Right renal cortex interstitium (tissue), 3 donors: ENCODE measurements around the gene CSMD2. TPM values are rescaled to one million over a fixed set of nuclear protein-coding genes. Genes with fewer than 3 reads are reported as not detected.

Experiments
- DNase-seq, 3 donors: peaks; one replicate each; pipeline ENCODE4 v3.0.0-alpha.2; 2013; ENCODE audit warnings: low read depth in 3 of 3, low spot score in 2 of 3
- polyA plus RNA-seq, 3 donors: library from polyadenylated mRNA; unstranded; fragments of 120-200 nt; gene quantifications; one replicate each; pipeline ENCODE4 v1.2.1, GENCODE V29; 2013; ENCODE audit not compliant: insufficient read length in 3 of 3

Gene CSMD2
- polyA plus RNA-seq, 3 donors = 0.78 to 1.1 (median 0.92) TPM

GRCh38 chr1:33727310-33727709, 437.7 kb downstream of the CSMD2 start:
- no peak for DNase-seq

- no peak for DNase-seq
Observed at GRCh38 chr1:33726274-33726804, 438.7 kb downstream of the CSMD2 start.

DNA sequence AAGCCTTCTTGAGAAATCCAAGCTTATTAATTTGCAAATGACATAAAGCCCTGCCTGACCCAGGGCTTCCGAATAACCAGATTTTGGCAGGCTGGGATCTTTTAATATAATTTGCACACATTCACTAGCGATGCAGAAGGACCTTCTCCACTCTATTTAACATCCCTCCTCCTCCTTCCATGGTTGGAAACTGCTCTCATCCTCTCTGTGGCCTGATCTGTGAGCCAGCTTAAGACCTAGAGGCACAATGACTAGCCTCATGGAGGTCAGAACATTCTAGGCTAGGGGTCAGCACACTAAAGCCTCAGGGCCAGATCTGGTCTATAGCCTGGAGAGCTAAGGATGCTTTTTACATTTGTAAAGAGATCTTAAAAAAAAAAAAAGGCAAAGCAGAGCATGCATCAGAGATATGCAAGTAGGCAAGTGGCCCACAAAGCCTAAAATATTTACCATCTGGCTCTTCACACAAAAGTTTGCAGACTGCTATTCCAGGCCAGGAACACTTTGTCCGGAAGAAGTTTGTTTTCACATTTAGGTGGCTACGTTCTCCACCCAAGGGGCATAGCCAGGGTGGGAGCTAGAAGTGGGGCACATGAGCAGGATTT, 439.4 kb downstream of the CSMD2 start:
- DNase-seq = no peak

DNA sequence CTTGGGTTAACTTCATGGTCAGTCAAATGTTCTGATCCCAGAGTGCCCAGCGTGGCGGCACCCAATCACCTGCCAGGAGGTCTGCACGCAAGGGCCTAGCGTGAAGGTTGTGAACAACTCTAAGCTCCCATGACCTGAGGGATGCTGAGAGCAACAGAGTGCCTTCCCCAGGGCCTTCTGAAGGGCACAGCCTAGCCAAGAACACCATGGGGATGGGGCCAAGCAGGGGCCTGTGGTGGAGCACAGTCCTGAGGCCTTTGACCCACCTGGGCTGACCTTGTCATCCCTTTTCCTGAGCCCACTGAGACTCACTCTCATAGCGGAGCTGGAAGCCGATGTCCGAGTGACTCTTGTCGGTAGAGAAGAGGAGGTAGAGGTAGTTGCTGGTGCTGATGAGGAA, 440.0 kb downstream of the CSMD2 start:
- no peak for DNase-seq

- DNase-seq = no peak
Observed at GRCh38 chr1:33724348-33724747, 440.7 kb downstream of the CSMD2 start.

- DNase-seq = no peak
Observed at GRCh38 chr1:33723251-33723650, 441.8 kb downstream of the CSMD2 start.

DNA sequence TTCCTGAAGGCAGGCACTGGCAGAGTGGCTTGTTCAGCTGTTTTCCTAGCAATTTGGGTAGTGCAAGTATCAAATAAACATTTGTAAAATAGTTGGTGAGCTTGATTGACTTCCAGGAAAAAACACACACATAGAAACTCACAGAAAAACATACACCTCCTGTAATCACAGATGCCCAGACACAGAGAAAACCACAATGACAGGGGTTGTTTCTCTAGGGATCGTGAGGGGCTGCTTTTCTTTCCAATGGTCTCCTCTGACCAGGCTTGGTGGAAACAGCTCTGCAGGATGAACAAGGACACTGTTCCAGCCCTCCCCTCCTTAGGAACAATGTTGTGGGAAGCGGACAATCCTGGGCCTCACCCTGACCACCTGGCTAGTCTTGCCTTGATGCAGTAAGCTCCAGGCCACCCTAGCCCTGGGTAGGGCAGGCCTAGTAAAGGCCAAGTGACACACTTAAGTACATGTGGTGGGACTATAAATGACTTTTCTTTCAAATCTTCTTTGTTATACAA, 443.7 kb downstream of the CSMD2 start:
- DNase-seq = no peak

DNA sequence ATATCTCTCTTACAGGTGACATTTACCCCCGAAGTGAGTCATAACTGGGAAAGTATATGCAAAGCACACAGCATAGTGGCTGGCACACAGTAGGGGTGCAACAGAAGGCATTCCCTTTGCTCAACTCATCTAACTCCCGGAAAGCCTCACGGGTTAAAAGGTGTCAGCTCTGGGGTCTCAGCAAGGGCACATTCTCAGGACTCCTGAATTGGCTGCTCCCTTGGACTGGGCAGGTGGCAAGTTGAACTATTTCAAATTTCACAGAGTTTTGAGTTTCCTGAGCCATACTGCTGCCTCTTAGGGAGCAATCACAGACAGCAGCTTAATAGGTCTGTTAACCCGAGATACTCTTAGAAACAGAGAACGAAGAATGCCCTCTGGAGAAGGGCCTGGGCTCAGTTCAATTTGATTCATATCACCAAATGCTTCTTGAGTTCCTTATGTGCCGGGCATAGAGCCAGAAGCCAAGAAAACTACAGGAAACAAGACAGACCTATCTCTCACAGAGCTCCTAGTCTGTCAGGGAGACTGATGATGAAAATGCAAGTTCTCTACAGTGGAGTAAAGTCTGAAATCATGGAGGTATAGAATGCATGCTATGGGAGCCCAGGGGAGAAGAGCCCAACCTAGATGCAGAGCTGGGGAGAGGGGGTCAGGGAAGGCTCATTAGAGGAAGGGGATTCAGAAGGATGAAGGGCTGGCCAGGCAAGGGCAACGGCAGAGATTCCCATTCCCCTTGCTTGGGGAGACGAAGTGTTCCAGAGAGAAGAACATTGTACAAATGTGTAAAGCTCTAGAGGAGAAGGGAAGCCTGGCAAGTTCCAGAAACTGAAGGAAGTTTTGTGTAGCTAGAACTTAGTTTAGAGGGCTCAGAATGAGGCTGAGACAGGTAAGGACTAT, 445.0 kb downstream of the CSMD2 start:
- no peak for DNase-seq

- DNase-seq = no peak
Observed at GRCh38 chr1:33719326-33719725, 445.7 kb downstream of the CSMD2 start.

GRCh38 chr1:33718186-33718585, 446.8 kb downstream of the CSMD2 start:
- no peak for DNase-seq

DNA sequence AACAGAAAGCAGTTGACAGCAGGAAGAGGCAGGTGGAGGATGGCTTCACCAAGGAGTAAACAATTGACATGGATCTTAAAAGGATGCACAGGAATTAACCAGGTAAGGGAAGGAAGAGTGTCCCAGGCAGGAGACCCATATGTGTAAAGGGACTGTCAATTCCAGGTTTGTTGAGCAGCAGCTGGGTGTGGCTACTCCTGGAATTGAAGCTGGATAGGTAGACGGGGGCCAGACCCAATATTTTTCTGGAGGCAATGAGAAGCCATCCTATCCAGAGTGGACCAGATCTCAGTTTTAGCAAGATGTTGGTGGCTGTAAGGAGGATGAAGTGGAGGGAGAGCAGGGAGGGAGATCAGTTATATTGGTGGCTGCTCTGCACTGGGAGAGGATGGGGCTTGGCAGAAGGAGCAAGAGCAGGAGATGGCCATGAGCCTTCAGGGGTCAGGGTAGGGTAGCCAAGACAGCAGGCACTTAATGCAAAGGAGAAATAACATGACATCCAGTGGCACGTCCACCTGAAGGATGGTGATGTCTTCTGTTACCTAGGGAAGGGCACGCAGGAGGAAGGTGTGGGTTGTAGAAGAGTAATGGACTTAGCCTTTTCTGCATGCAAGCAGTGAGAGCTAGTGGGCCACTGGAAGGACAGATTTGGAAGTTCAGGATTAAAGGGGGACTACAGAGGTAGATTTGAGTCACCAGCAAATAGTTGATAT, 447.9 kb downstream of the CSMD2 start:
- no peak for DNase-seq

GRCh38 chr1:33715195-33715811, 449.7 kb downstream of the CSMD2 start:
- DNase-seq = no peak

- DNase-seq = no peak
Observed at GRCh38 chr1:33714421-33714820, 450.6 kb downstream of the CSMD2 start.

DNA sequence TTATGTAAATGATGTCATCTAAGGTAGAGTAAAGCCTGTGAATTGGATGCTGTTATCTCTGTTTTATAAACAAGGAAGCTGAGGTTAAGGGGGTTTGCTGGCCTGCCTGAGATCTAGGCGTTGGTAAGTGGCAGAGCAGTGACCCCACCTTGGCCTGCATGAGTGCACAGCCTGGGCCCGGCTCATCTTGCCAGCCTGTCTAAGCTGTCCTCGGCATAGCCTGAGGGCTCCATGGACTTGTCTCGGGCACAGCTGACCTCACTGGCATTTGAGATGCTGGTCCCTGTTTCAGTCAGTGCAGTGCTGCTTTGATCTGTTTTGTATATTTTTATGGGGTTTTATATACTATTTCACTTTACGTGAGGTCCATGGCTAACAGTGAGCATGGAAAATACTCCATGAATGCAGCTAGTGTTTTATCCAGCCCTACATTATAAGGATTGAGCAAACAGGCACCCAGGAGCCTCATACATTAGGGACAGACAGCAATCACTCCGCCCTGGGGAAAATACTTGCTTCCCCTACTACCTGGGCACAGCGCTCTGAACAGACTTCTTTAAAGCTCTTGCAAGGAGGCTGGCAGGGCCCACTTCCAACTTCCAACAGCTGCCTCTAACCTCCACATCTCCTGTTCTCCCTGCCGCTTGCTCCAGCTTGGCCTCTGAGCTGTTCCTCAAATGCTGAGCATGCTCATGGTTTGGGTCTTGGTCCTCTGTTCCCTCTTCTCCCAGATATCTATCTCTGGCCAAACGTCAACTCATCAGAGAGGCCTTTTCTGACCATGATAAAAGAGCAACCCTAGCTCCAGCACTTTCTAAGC, 451.8 kb downstream of the CSMD2 start:
- DNase-seq = no peak

GRCh38 chr1:33712186-33712585, 452.8 kb downstream of the CSMD2 start:
- DNase-seq = no peak

- DNase-seq = no peak
Observed at GRCh38 chr1:33711511-33711910, 453.5 kb downstream of the CSMD2 start.

DNA sequence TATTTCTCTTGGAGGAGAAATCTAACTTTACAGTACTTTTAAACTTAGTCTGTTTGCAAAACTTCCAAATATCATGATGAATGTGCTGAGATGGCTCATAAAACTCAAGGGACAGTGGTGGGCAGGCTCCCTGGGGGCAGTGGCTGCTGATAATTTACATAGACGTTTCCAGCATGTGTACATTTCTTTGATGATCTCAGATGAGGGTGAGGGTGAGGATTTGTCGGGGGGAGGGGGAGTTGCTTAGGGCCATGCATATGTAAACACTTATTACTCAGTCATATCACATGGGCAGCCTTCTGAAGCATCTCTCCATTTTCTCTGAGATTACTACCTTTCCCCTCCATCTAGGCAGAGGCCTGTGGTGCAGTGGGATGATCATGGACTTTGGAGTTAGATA, 454.1 kb downstream of the CSMD2 start:
- no peak for DNase-seq

GRCh38 chr1:33709783-33710718, 455.0 kb downstream of the CSMD2 start:
- no peak for DNase-seq
